Measurements from ENCODE around the gene CAPN12. TPM values are rescaled to one million over a fixed set of nuclear protein-coding genes. Genes with fewer than 3 reads are reported as not detected.

Gene CAPN12
- total RNA-seq, 2 experiments from 2014 or later = 1.6 to 2.0 TPM

GRCh38 chr19:38706792-38707511 lies 37.3 kb downstream of the CAPN12 start:
- Mint-ChIP-seq H3K9me3 (no peaks in the 10 kb centered on the region), H3K27ac (no peak overlapping the region), H3K36me3 (ENCODE audit: low read depth) (peaks cover 44% of the 10 kb centered on the region), H3K4me1 (ENCODE audit: low read depth) (no peaks in the 10 kb centered on the region), H3K27me3 (no peaks in the 10 kb centered on the region), H3K4me3 (no peak overlapping the region)
- TF ChIP-seq, protein P1, sequence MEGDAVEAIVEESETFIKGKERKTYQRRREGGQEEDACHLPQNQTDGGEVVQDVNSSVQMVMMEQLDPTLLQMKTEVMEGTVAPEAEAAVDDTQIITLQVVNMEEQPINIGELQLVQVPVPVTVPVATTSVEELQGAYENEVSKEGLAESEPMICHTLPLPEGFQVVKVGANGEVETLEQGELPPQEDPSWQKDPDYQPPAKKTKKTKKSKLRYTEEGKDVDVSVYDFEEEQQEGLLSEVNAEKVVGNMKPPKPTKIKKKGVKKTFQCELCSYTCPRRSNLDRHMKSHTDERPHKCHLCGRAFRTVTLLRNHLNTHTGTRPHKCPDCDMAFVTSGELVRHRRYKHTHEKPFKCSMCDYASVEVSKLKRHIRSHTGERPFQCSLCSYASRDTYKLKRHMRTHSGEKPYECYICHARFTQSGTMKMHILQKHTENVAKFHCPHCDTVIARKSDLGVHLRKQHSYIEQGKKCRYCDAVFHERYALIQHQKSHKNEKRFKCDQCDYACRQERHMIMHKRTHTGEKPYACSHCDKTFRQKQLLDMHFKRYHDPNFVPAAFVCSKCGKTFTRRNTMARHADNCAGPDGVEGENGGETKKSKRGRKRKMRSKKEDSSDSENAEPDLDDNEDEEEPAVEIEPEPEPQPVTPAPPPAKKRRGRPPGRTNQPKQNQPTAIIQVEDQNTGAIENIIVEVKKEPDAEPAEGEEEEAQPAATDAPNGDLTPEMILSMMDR (IDR thresholded peaks at IDR 0.05) = no peak
- intact Hi-C loops (cut with DNase I, micrococcal nuclease) = no loop called here
- POLR2A ChIA-PET = no interaction called here
- Histone ChIP-seq H3K4me3 (ENCODE audit: low read length) (no peak overlapping the region), H3K27me3 (ENCODE audit: control insufficient read depth in 1 of 2, insufficient read depth in 2 of 2, low read length in 2 of 2) (no peaks in the 10 kb centered on the region), H3K27ac (ENCODE audit: low read depth in 1 of 2, low read length in 2 of 2) (no peak overlapping the region), H3K4me1 (ENCODE audit: insufficient read depth, low read length) (peaks cover 2% of the 10 kb centered on the region), H3K9me3 (ENCODE audit: control insufficient read depth in 1 of 2, insufficient read depth in 1 of 2, low read length in 2 of 2) (no peaks in the 10 kb centered on the region), H3K36me3 (ENCODE audit: insufficient read depth, low read length) (peaks cover 85% of the 10 kb centered on the region)
- CTCF ChIA-PET = interaction anchor here (1.0 kb wide), 1 partner anchor 73 kb away, joined by 3 read pairs; no protein-coding TSS in a partner anchor
- no peak for DNase-seq
- ATAC-seq (ENCODE audit: poor library complexity) = no peak

- no peaks in the 10 kb centered on the region for H3K4me1 Mint-ChIP-seq (ENCODE audit: low read depth)
- no peaks in the 10 kb centered on the region for H3K27me3 Mint-ChIP-seq
- intact Hi-C loops (cut with DNase I, micrococcal nuclease) = no loop called here
- no peaks in the 10 kb centered on the region for H3K9me3 Mint-ChIP-seq
- peaks cover 2% of the 10 kb centered on the region for H3K4me1 ChIP-seq (ENCODE audit: insufficient read depth, low read length)
- DNase-seq = no peak
- ChIA-PET CTCF (no interaction called here), POLR2A (no interaction called here)
- peaks cover 87% of the 10 kb centered on the region for H3K36me3 ChIP-seq (ENCODE audit: insufficient read depth, low read length)
- H3K9me3 ChIP-seq (ENCODE audit: control insufficient read depth in 1 of 2, insufficient read depth in 1 of 2, low read length in 2 of 2) = no peaks in the 10 kb centered on the region
- H3K27ac Mint-ChIP-seq = no peak overlapping the region
- H3K27ac ChIP-seq (ENCODE audit: low read depth in 1 of 2, low read length in 2 of 2) = no peak overlapping the region
- H3K36me3 Mint-ChIP-seq (ENCODE audit: low read depth) = peaks cover 42% of the 10 kb centered on the region
- no peak overlapping the region for H3K4me3 Mint-ChIP-seq
- no peaks in the 10 kb centered on the region for H3K27me3 ChIP-seq (ENCODE audit: control insufficient read depth in 1 of 2, insufficient read depth in 2 of 2, low read length in 2 of 2)
- H3K4me3 ChIP-seq (ENCODE audit: low read length) = no peak overlapping the region
- TF ChIP-seq, protein P1 (IDR thresholded peaks at IDR 0.05) = no peak
- ATAC-seq (ENCODE audit: poor library complexity) = no peak
Observed at GRCh38 chr19:38705197-38706019, 38.9 kb downstream of the CAPN12 start.

- no peaks in the 10 kb centered on the region for H3K9me3 ChIP-seq (ENCODE audit: control insufficient read depth in 1 of 2, insufficient read depth in 1 of 2, low read length in 2 of 2)
- DNase-seq = no peak
- H3K9me3 Mint-ChIP-seq = no peaks in the 10 kb centered on the region
- intact Hi-C loops (cut with DNase I, micrococcal nuclease) = no loop called here
- peaks cover 39% of the 10 kb centered on the region for H3K36me3 Mint-ChIP-seq (ENCODE audit: low read depth)
- H3K4me3 ChIP-seq (ENCODE audit: low read length) = no peak overlapping the region
- H3K27ac Mint-ChIP-seq = no peak overlapping the region
- TF ChIP-seq, protein P1 (IDR thresholded peaks at IDR 0.05) = no peak
- no peaks in the 10 kb centered on the region for H3K4me1 Mint-ChIP-seq (ENCODE audit: low read depth)
- ChIA-PET POLR2A (no interaction called here), CTCF (no interaction called here)
- no peak overlapping the region for H3K4me3 Mint-ChIP-seq
- H3K27me3 Mint-ChIP-seq = no peaks in the 10 kb centered on the region
- peaks cover 2% of the 10 kb centered on the region for H3K4me1 ChIP-seq (ENCODE audit: insufficient read depth, low read length)
- ATAC-seq (ENCODE audit: poor library complexity) = no peak
- H3K27ac ChIP-seq (ENCODE audit: low read depth in 1 of 2, low read length in 2 of 2) = no peak overlapping the region
- H3K36me3 ChIP-seq (ENCODE audit: insufficient read depth, low read length) = peaks cover 86% of the 10 kb centered on the region
- no peaks in the 10 kb centered on the region for H3K27me3 ChIP-seq (ENCODE audit: control insufficient read depth in 1 of 2, insufficient read depth in 2 of 2, low read length in 2 of 2)
Observed at GRCh38 chr19:38704488-38705026, 39.7 kb downstream of the CAPN12 start.
